B cell (primary cell): ENCODE data around the gene CHCHD3. TPM values are rescaled to one million over a fixed set of nuclear protein-coding genes. Genes with fewer than 3 reads are reported as not detected.
"Not testable (repeated sequence)": the region's sequence is repeated elsewhere in the genome, so short reads cannot be mapped to it uniquely, and the experiment has no call there.

Experiments
- ATAC-seq: fragments of 200-7000 bp; cut with Tn5 transposase; one replicate; pipeline ENCODE4 v1.10.0; 2021; ENCODE audit warnings: low read depth, mild to moderate bottlenecking, moderate number of reproducible peaks, moderate library complexity
- CTCF ChIA-PET: fragments of 350-600 bp; sonication (Branson Sonifier 250); formaldehyde crosslinking; loops from one replicate; lab custom pipeline; 2021; ENCODE audit warnings: antibody characterized with exemption, inconsistent platforms; lab: Charles Lee
- POLR2A ChIA-PET: fragments of 350-600 bp; sonication (Branson Sonifier 250); formaldehyde crosslinking; loops from one replicate; lab custom pipeline; 2021; ENCODE audit warnings: antibody characterized with exemption; lab: Charles Lee
- DNase-seq: peaks from one replicate; pipeline ENCODE4 v3.0.0; 2013
- H2AFZ ChIP-seq: 2 replicates; pipeline ENCODE4 v1.6.1; 2012; ENCODE audit warnings: mild to moderate bottlenecking, low read depth, low read length; ENCODE audit not compliant: insufficient read depth, poor library complexity, severe bottlenecking
- H3K27ac ChIP-seq, 2 donors: 1 replicate in 1 of 2; 2 replicates in 1 of 2; pipeline ENCODE4 v1.5.1; 2012 to 2013; ENCODE audit warnings: low read length in 2 of 2, mild to moderate bottlenecking in 2 of 2, moderate library complexity in 1 of 2
- H3K27me3 ChIP-seq, 4 experiments: fragments of 200-600 bp in 1 of 4; sonication (generic) in 1 of 4; replicated peaks in 1 of 4; 1 replicate in 2 of 4; 2 replicates in 2 of 4; pipeline versions ENCODE4 v1.6.1 to v1.7.0; 2013 to 2016; ENCODE audit warnings: low read length in 3 of 4, mild to moderate bottlenecking in 2 of 4, mixed read lengths in 1 of 4, moderate library complexity in 1 of 4; ENCODE audit not compliant: insufficient read depth in 4 of 4, control insufficient read depth in 3 of 4; ENCODE audit errors: control extremely low read depth in 1 of 4
- H3K36me3 ChIP-seq, 2 experiments: replicated peaks in 1 of 2; 1 replicate in 1 of 2; 2 replicates in 1 of 2; pipeline versions ENCODE4 v1.6.1 to v1.7.1; 2013; ENCODE audit warnings: low read length in 1 of 2; ENCODE audit not compliant: insufficient read depth in 2 of 2, control insufficient read depth in 1 of 2; ENCODE audit errors: control extremely low read depth in 1 of 2, extremely low read depth in 1 of 2
- H3K4me1 ChIP-seq, 2 donors: fragments of 200-600 bp in 1 of 2; sonication (generic) in 1 of 2; 1 replicate in 1 of 2; 2 replicates in 1 of 2; pipeline versions ENCODE4 v1.5.1 to v1.6.1; 2013 to 2017; ENCODE audit warnings: low read length in 2 of 2; ENCODE audit not compliant: control insufficient read depth in 2 of 2, insufficient read depth in 2 of 2
- H3K4me2 ChIP-seq: replicated peaks from 2 replicates; pipeline ENCODE3; 2012; ENCODE audit warnings: mild to moderate bottlenecking, low read depth, low read length; ENCODE audit not compliant: poor library complexity, severe bottlenecking
- H3K4me3 ChIP-seq, 5 experiments: fragments of 200-600 bp in 1 of 5; sonication (generic) in 1 of 5; 1 replicate in 3 of 5; 2 replicates in 2 of 5; pipeline versions ENCODE4 v1.5.1 to v1.7.0; 2011 to 2016; ENCODE audit warnings: low read length in 4 of 5, mild to moderate bottlenecking in 4 of 5, low read depth in 2 of 5, control low read depth in 1 of 5, moderate library complexity in 1 of 5; ENCODE audit not compliant: insufficient read depth in 1 of 5; ENCODE audit errors: control extremely low read depth in 1 of 5, extremely low read depth in 1 of 5
- H3K79me2 ChIP-seq: fragments of 200-600 bp; sonication (generic); one replicate; pipeline ENCODE4 v1.6.0; 2016; ENCODE audit warnings: low read length; ENCODE audit not compliant: control insufficient read depth, insufficient read depth
- H3K9ac ChIP-seq: fragments of 200-600 bp; sonication (generic); 2 replicates; pipeline ENCODE4 v1.6.1; 2017; ENCODE audit warnings: mild to moderate bottlenecking, low read length, moderate library complexity
- H3K9me3 ChIP-seq, 3 donors: one replicate each; pipeline versions ENCODE4 v1.6.1 to v1.7.1; 2013; ENCODE audit warnings: low read length in 2 of 3; ENCODE audit not compliant: control insufficient read depth in 2 of 3, insufficient read depth in 1 of 3; ENCODE audit errors: control extremely low read depth in 1 of 3
- H4K20me1 ChIP-seq: 2 replicates; pipeline ENCODE4 v1.6.0; 2012; ENCODE audit warnings: mild to moderate bottlenecking, low read length; ENCODE audit not compliant: insufficient read depth, control insufficient read depth, poor library complexity, severe bottlenecking
- H3K27ac Mint-ChIP-seq: one replicate; pipeline ENCODE4 v1.8.0; 2021; ENCODE audit warnings: mixed read lengths
- H3K27me3 Mint-ChIP-seq: one replicate; pipeline ENCODE4 v1.8.0; 2021; ENCODE audit warnings: mixed read lengths
- H3K4me1 Mint-ChIP-seq: one replicate; pipeline ENCODE4 v1.8.0; 2021; ENCODE audit warnings: mixed read lengths
- H3K4me3 Mint-ChIP-seq: one replicate; pipeline ENCODE4 v1.8.0; 2021; ENCODE audit warnings: mixed read lengths
- H3K9me3 Mint-ChIP-seq: one replicate; pipeline ENCODE4 v1.8.0; 2022; ENCODE audit warnings: mixed read lengths; ENCODE audit not compliant: insufficient read depth
- EZH2 ChIP-seq: IDR thresholded peaks from 2 replicates; pipeline ENCODE4 v1.6.1; 2012; ENCODE audit warnings: borderline replicate concordance, low read depth, mild to moderate bottlenecking, moderate library complexity, low read length; ENCODE audit not compliant: insufficient read depth, poor library complexity, severe bottlenecking
- WGBS: methylation state at CpG from one replicate; pipeline ENCODE4 v1.1.5; 2013; ENCODE audit warnings: missing lambda C conversion rate; ENCODE audit not compliant: insufficient coverage; 5-methylcytosine and 5-hydroxymethylcytosine counted together
- intact Hi-C: fragments of 100-400 bp; cut with micrococcal nuclease; formaldehyde crosslinking; loops from one replicate; pipeline ENCODE4 v1.10.0; 2022
- polyA plus RNA-seq: library from polyadenylated mRNA; depleted of rRNA; stranded (reverse); fragments of >200 nt; gene quantifications from 2 replicates; pipeline ENCODE4 v1.2.3, GENCODE V29; 2012
- total RNA-seq, 2 donors: library from RNA; stranded (reverse); fragments of 120-200 nt in 1 of 2; gene quantifications; 1 replicate in 1 of 2; 2 replicates in 1 of 2; pipeline versions ENCODE4 v1.2.3 to v1.2.4, GENCODE V29; 2013 to 2022
- TF ChIP-seq, protein P1 (sequence below): fragments of 200-600 bp; IDR thresholded peaks from one replicate; pipeline ENCODE4 v1.8.0; 2022; ENCODE audit warnings: antibody characterized with exemption, mild to moderate bottlenecking

Gene CHCHD3
- total and polyA plus RNA-seq, 2 donors (not counting 1 experiment from before 2014, with no cell fraction given): 20.1 to 38.4 TPM

- Mint-ChIP-seq H3K4me3 (no peak overlapping the region), H3K27me3 (no peaks in the 10 kb centered on the region), H3K27ac (no peak overlapping the region), H3K4me1 (no peaks in the 10 kb centered on the region), H3K9me3 (peaks cover 3% of the 10 kb centered on the region)
- intact Hi-C loops: no loop called here
- ATAC-seq (no peak), DNase-seq (no peak)
- Histone ChIP-seq H4K20me1 (no peaks in the 10 kb centered on the region), H3K27ac (no peak overlapping the region), H2AFZ (no peak overlapping the region), H3K4me1 (no peaks in the 10 kb centered on the region), H3K4me3 (no peak overlapping the region), H3K9me3 (no peaks in the 10 kb centered on the region), H3K36me3 (peaks cover 1 to 2% of the 10 kb centered on the region in 2 experiments), H3K79me2 (no peaks in the 10 kb centered on the region), H3K4me2 (no peak overlapping the region), H3K27me3 (no peaks in the 10 kb centered on the region), H3K9ac (no peak overlapping the region)
- TF ChIP-seq, protein P1, sequence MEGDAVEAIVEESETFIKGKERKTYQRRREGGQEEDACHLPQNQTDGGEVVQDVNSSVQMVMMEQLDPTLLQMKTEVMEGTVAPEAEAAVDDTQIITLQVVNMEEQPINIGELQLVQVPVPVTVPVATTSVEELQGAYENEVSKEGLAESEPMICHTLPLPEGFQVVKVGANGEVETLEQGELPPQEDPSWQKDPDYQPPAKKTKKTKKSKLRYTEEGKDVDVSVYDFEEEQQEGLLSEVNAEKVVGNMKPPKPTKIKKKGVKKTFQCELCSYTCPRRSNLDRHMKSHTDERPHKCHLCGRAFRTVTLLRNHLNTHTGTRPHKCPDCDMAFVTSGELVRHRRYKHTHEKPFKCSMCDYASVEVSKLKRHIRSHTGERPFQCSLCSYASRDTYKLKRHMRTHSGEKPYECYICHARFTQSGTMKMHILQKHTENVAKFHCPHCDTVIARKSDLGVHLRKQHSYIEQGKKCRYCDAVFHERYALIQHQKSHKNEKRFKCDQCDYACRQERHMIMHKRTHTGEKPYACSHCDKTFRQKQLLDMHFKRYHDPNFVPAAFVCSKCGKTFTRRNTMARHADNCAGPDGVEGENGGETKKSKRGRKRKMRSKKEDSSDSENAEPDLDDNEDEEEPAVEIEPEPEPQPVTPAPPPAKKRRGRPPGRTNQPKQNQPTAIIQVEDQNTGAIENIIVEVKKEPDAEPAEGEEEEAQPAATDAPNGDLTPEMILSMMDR: no peak
- TF ChIP-seq EZH2: no peak
- WGBS: 72% methylated on average over 4 of the region's 4 CpGs
- ChIA-PET CTCF (no interaction called here), POLR2A (no interaction called here)
Observed at GRCh38 chr7:132901241-132901640, 180.6 kb downstream of the CHCHD3 start.

DNA sequence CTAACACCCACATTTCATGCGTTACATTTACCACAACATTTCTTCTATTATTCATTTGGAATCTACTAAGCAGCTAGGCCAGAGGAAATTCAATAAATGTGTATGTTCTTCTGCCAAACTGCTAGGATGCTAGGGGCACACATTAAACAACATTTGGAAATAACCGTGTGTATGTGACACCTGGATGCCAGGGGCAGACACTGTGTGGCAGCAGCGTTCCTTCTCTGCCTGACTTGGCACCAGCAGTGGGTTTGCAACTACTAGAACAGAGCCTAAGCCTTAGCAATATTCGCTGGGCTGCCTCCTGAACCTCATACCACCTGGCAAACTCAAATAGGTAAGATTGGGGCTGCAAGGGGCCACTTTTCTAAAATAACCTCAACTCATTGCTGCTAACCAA is 182.1 kb downstream of the CHCHD3 start:
- ChIA-PET POLR2A (no interaction called here), CTCF (no interaction called here)
- Histone ChIP-seq H3K36me3 (peaks cover 2 to 5% of the 10 kb centered on the region in 2 experiments), H3K27ac (no peak overlapping the region), H3K4me3 (no peak overlapping the region), H3K4me1 (no peaks in the 10 kb centered on the region), H3K4me2 (no peak overlapping the region), H3K79me2 (no peaks in the 10 kb centered on the region), H3K27me3 (no peaks in the 10 kb centered on the region), H3K9ac (no peak overlapping the region), H2AFZ (no peak overlapping the region), H4K20me1 (no peaks in the 10 kb centered on the region), H3K9me3 (no peaks in the 10 kb centered on the region)
- Mint-ChIP-seq H3K4me1 (no peaks in the 10 kb centered on the region), H3K27me3 (no peaks in the 10 kb centered on the region), H3K4me3 (no peak overlapping the region), H3K27ac (no peak overlapping the region), H3K9me3 (peaks cover 2% of the 10 kb centered on the region)
- DNase-seq: no peak
- intact Hi-C loops: no loop called here
- ATAC-seq: no peak
- TF ChIP-seq EZH2: no peak
- TF ChIP-seq, protein P1: no peak
- WGBS: 100% methylated on average over 3 of the region's 4 CpGs

DNA sequence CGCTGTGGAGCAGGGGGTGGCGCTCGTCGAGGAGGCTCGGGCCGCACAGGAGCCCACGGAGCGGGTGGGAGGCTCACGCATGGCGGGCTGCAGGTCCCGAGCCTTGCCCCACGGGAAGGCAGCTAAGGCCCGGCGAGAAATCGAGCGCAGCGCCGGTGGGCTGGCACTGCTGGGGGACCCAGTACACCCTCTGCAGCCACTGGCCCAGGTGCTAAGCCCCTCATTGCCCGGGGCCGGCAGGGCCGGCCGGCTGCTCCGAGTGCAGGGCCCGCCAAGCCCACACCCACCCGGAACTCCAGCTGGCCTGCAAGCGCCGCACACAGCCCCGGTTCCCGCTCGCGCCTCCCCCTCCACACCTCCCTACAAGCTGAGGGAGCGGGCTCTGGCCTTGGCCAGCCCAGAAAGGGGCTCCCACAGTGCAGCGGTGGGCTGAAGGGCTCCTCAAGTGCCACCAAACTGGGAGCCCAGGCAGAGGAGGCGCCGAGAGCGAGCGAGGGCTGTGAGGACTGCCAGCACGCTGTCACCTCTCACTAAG is 183.2 kb downstream of the CHCHD3 start:
- peaks cover 2 to 11% of the 10 kb centered on the region in 2 experiments for H3K36me3 ChIP-seq
- H3K27ac ChIP-seq, ATAC-seq, H3K4me3 ChIP-seq, H2AFZ ChIP-seq, H3K4me2 ChIP-seq, H3K4me3 Mint-ChIP-seq, DNase-seq, H3K9ac ChIP-seq, H3K79me2 ChIP-seq, CTCF ChIA-PET, H4K20me1 ChIP-seq, H3K9me3 ChIP-seq, POLR2A ChIA-PET, H3K27ac Mint-ChIP-seq, H3K27me3 Mint-ChIP-seq, H3K4me1 Mint-ChIP-seq, H3K9me3 Mint-ChIP-seq, H3K4me1 ChIP-seq, intact Hi-C loops, H3K27me3 ChIP-seq: not testable (repeated sequence)
- 100% methylated on average over 19 of the region's 38 CpGs for WGBS
